GM18909 (cell line): ENCODE results near the gene SSNA1.
"Not testable (repeated sequence)": the region's sequence is repeated elsewhere in the genome, so short reads cannot be mapped to it uniquely, and the experiment has no call there.

ENCODE experiments used
- ATAC-seq: cut with Tn5 transposase; IDR thresholded peaks from one replicate; pipeline ENCODE4 v1.9.1; 2021; ENCODE audit warnings: mild to moderate bottlenecking; ENCODE audit not compliant: unreplicated experiment, poor library complexity

The SSNA1 gene

DNA sequence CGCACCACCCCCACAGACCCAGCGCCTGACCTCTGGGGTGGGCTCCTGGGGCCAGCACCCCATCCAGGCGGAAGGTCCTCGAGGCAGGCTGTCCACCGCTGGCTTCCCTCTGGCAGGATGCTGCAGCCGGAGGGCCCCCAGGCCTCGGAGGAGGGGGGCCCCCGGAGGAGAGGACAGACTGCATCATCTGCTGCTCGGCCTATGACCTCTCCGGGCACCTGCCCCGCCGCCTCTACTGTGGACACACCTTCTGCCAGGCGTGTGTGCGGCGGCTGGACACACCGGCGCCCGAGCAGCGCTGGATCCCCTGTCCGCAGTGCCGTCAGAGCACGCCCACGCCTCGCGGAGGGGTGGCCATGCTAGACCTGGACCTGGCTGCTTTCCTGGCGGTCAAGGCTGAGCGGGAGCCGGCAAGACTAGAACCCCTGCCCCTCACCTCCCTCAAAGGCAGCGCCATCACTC, 40.1 kb downstream of the SSNA1 start:
- no peak for ATAC-seq

DNA sequence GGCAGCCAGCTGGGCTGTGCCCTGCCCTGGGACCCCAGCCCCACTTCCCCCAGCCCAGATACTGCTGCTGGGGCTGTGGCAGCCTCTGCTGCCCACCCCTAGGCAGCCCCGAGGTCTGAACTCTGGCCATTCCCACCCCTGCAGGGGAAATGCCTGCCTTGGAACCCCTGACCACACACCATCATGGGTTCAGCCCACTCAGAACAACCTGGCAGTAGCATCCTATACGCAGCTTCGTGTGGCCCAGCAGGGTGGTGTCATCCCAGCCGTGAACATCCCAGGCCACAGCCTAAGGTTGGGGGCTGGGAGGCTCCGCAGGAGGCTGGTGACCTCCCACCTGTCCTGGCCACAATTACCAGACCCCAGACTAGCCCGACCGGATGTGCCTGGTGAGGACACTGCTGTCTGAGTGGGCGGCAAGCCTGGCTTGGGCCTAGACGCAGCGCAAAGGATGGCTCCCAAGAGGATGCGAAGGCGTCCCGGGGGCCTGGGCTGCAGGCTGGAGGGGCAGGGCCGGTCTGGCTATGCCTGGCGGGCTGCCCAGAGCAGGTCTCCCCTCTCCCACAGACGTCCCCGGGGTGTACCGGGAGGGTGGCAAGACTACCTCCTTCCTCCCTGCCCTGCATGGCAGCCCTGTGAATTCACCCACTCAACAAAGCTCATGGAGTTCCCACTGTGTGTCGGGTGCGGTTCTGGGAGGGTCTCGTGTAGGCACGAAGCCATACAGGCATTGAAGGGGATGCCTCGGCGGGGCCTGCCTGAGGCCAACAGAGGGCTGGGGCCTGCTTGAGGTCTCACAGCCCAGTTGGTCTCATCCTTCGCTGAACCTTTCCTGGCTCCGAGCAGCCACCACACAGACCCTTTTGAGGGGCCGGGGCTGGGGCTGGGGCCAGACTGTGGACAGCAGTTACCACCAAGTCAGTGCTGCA, 40.8 kb downstream of the SSNA1 start:
- ATAC-seq: no peak

DNA sequence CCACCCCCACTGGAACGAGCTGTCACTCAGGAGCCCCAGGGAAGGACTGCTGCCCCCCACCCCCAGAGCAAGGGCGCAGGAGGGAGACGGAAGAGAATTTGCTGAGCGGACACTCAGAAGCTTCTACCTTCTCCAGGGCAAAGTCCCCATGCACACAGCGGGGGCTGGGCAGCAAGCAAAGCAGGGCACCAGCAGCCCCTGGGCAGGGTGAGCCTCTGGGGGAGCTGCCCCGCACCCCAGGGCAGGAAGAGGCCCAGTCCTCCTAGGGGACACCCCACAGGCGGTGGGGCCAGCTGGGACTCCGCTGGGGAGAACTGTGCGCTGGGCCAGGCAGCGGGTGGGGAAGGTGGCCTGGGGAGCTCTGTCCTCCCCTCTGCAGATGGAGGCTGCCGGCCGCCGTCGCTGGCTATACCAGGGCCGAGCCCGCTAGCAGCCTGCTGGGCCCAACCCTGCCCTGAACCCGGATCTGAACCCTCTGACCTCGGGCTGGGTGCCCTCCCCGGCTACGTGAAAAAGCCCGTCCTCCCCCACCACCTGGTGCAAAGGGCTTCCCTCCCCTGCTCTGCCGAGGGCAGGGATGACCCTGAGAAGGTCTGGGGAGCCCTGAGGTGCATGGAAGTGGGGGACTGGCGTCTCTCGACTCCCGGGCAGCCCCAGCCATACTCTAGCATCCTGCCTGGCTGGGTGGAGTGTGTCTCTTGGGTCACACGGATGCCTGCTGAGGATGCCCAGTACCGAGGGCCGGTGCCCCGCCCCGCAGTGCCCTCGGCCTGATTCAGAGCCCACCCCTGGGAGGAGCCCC, 41.6 kb downstream of the SSNA1 start:
- no peak for ATAC-seq

DNA sequence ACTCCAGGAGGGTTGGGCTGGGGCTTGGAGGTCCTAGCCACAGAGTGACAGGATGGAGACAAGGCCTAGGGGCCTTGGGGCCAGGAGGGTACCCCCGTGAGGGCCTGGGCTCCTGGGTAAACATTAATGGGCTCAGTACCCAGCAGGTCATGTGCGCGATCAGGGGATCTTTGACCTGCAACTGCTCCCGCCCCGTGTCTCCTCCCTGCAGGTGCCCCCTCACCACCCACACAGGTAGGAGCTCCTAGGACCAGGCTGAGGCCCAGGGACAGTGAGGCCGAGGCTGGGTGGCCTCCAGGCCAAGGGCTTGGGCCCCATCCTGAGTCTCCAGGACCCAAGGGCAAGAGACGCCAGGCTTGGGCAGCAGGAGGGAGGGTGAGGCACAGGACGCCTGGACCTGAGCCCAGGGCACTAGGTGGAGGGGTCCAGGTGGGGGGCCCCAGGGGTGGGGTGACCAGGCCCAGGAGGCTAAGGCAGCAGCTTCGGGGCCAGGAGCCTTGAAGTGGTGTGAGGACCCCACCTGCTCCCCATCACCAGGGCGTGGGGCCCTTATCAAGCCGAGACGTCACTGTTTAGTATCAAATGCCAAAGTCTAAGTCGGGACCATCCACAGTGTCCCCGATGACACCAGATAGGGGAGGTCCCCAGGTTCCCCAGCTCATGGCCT, 42.4 kb downstream of the SSNA1 start, which contains the start of gene SLC34A3:
TSS of gene SLC34A3 (plus strand) at position 197 of the 667 bp plus-strand sequence. CDS start 802 bp downstream, outside the sequence.
- ATAC-seq: no peak

DNA sequence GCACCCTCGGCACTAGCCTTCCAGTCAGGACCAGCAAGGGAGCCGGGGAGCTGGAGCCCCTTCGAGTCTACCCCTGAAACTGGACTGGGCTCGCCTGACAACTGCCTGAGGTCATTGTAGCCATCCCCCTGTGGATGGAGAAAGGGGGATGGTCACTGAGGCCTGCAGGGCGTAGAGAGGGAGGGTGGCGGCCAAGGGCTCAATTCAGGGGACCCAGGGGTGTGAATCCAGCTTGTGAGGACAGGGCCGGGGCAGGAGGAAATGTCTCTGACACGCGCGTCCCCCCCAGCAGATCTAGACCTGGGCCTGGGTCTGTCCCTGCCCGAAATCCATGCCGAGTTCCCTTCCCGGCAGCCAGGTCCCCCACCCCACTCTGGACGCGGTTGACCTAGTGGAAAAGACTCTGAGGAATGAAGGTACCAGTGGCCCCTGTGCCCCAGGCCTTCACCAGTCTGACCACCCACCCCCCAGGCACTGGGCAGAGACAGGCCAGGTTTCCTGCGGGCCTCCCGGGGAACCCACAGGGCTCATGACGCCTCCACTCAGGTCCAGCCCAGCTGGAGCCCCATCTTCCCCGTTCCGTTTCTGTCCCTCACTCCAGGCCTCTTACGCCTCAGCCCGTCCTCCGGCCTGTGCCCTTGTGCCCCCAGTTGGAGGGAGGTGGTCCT, 43.0 kb downstream of the SSNA1 start:
- ATAC-seq: no peak

DNA sequence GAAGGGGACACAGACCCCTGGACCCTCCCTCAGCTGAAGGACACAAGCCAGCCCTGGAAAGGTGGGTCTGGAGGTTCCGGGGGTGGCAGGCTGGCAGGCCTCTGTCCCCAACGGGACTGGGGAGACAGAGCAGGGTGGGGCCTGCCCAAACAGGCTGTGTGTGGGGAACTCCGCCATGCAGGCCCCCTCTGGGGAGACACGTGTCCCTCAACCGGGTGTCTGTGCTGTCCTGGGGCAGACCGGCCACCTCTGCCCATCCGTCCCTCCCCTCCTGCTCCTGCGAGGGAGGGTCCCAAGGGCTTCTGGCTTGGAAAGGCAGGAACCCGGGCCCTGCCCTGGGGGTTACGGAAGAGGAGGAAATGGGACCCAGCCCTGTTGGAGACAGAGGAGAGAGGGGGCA, 43.6 kb downstream of the SSNA1 start:
- ATAC-seq: no peak

DNA sequence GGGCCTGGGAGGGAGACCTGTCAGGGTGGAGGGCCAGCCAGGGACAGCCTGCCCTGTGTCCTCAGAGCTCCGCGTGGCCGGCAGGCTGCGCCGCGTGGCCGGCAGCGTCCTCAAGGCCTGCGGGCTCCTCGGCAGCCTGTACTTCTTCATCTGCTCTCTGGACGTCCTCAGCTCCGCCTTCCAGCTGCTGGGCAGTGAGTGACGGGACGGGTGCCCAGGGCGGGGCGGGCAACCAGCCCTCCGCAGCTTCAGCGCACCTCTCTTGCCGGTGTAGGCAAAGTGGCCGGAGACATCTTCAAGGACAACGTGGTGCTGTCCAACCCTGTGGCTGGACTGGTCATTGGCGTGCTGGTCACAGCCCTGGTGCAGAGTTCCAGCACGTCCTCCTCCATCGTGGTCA, 44.0 kb downstream of the SSNA1 start:
- ATAC-seq: no peak

DNA sequence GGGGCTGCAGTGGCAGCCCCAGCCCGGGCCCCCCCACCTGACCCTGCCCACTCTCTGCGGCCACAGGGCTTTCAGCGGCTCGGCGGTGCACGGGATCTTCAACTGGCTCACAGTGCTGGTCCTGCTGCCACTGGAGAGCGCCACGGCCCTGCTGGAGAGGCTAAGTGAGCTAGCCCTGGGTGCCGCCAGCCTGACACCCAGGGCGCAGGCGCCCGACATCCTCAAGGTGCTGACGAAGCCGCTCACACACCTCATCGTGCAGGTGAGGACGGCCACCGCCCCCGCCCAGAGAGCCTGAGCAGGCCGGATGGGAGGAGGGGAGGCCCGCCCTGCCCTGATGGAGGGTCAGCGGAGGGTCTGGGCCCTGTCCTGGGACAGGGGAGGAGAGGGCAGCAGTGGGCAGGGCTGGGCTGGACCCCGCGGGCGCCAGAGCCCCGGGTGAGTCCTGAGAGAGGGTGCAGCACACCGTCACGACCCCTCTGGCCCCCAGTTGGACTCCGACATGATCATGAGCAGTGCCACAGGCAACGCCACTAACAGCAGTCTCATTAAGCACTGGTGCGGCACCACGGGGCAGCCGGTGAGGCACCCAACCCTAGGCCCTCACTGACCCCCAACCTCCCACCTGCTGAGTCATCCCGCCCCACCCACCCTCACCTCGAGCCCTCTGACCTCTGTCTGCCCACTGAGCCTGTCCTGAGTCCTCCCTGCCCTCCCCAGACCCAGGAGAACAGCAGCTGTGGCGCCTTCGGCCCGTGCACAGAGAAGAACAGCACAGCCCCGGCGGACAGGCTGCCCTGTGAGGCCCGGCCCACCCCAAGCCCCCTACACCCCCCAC, 44.9 kb downstream of the SSNA1 start:
- no peak for ATAC-seq

DNA sequence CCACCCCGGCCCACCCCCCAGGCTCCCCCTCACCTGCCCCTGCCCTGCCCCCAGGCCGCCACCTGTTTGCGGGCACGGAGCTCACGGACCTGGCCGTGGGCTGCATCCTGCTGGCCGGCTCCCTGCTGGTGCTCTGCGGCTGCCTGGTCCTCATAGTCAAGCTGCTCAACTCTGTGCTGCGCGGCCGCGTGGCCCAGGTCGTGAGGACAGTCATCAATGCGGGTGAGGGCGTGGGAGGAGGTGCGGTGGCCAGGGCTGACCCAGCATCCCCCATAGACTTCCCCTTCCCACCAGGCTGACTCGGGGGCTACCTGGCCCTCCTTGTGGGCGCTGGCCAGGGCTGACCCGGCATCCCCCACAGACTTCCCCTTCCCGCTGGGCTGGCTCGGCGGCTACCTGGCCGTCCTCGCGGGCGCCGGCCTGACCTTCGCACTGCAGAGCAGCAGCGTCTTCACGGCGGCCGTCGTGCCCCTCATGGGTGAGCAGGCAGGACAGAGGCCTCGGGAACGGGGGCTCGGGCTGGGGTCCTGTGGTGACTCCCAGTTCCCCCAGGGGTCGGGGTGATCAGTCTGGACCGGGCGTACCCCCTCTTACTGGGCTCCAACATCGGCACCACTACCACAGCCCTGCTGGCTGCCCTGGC, 45.7 kb downstream of the SSNA1 start:
- ATAC-seq: no peak

DNA sequence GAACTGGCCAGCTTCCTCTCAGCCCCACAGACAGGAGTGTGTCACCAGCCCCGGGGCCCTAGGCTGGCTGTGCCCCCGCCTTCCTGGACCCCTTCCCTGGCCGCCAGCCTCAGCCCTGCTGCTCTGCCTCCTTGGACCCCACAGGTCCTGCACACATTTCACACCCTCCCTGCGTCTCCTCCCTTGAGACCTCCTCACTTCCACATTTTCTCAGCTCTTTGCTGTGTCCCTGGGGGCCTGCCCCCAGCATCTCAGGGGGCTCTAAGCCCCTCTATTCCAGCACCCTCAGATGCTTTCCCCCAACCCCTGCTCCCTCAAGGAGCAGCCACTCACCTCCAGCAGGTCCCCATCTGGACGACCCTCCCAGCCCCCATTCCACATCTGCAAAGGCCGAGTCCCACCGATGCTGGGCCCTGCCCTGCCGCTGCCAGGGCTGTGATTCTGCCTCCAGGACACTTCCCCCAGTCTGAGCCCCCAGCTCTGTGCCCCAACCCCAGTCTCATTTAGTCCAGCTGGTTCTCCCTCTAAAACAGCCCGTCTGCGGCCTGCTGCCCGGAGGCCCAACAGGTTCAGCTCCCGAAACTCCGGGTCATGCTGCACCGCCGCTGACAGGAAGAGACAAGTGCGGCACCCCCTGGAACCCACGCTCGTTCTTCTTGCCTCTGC, 46.4 kb downstream of the SSNA1 start:
- ATAC-seq: no peak

DNA sequence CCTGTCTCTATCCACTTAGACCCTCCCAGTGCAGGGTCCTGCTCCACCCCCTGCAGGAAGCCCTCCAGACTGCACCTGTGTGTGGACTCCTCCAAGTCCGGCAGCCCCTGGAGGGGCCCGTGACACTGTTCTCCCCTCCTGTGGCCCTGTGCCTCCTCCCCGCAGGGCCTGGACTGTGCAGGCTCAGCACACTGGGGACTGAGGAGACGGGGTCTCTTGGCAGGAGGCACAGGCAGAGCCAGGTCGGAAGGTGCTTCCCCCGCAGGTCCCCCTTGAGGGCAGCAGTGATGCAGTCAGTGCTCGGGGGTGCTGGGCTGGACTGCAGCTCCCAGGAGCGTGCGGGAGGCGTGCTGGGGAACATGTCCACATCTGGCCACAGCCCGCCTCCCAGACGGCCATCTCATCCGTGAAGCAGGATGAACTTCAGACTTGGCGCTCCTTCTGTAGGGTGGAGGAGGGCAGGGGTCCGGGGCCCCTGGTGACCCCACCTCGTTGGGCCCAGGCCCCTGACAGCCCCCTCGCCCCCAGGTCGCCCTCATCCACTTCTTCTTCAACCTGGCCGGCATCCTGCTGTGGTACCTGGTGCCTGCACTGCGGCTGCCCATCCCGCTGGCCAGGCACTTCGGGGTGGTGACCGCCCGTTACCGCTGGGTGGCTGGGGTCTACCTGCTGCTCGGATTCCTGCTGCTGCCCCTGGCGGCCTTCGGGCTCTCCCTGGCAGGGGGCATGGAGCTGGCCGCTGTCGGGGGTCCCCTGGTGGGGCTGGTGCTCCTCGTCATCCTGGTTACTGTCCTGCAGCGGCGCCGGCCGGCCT, 47.2 kb downstream of the SSNA1 start:
- ATAC-seq: no peak

DNA sequence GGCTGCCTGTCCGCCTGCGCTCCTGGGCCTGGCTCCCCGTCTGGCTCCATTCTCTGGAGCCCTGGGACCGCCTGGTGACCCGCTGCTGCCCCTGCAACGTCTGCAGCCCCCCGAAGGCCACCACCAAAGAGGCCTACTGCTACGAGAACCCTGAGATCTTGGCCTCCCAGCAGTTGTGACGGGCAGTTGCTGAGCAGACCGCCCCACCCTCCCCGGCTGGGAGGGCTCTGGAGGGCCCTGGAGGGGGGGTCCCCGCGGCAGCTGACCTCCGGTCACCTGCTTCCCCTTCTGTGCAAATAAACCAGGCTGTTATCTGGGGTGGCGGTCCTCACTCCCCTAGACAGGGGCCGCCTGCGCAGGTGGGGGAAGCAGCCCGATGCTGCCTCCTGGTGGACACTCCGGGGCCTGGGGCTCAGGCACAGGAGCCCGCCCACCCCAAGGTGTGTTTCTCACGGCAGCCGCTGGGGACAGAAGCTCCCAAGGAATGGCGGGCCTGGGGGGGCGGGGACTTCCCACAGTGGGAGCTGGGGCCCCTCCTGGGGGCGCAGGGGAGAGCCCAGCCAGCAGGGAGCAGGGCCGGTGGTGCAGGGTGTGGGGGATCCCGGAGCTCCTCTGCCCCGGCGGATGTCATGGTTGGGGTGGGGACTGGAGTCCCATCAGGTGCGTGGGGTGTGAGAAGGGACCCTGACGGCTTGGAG, 47.9 kb downstream of the SSNA1 start:
- peak; percentile 18 for ATAC-seq

DNA sequence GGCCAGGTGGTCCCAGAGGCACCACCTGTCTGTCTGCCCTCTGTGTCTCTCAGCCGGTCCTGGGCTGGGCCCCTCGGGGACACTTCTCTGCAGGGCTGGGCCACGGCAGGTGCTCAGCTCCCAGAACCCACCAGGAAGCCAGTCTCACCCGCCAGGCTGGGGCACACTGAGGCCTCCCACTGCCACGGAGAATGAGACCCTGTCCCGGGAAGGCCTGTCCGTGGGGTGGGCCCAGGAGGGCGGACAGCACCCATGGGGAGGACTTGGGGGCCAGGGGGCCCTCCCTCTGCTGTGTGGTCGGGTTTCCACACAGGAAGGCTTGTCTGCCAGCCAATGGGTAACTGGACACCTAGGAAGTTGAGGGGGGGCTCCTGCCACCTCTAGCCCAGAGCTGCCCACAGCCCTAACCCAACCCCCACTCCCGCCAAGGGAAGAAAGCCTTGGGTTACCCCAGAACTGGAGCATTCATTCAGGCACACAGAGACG, 48.5 kb downstream of the SSNA1 start:
- ATAC-seq: no peak

DNA sequence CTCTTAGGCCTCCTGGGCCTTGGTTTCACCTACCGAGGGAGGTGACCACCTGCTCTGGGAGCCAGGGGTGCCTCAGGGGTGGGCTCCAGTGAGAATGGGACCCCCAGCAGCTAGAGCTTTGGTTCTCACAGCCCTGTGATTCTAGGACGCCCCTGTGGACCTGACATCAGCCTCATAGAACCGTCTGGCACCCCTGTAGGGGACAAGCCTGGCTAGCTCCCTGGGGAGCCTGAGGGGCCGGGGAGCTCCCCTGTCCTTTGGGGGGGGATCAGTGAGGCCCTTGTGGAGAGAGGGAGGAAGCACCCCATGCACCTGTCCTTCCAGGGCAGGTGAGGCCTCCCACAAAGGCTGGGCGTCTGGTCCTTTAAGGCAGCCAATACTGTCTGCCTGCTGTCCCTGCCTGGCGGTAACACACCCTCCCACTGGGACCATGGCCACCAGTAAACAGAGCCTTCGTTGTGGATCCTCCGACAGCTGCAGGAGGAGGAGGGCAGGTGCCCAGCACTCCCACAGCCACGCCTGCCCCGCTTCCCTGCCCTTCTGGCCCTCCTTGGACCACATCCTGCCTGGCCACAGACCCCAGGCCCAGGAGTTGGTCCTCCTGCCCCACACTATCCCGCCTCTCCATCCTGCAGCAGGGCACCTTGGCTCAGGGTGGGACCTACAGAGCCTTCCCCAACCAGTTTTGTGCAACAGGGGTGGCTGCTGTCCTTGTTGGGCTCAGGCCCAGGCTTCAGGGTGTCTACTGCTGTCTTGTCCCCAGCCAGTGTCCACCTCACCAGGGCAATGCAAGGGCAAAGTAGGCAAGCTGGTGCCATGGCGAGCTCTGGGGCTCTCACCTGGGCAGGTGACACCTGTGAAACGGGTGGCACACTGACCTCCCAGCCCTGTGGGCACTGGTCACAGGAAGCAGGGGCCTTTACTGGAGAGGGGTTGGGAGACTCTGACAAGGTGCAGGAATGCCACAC, 49.6 kb downstream of the SSNA1 start:
- no peak for ATAC-seq

DNA sequence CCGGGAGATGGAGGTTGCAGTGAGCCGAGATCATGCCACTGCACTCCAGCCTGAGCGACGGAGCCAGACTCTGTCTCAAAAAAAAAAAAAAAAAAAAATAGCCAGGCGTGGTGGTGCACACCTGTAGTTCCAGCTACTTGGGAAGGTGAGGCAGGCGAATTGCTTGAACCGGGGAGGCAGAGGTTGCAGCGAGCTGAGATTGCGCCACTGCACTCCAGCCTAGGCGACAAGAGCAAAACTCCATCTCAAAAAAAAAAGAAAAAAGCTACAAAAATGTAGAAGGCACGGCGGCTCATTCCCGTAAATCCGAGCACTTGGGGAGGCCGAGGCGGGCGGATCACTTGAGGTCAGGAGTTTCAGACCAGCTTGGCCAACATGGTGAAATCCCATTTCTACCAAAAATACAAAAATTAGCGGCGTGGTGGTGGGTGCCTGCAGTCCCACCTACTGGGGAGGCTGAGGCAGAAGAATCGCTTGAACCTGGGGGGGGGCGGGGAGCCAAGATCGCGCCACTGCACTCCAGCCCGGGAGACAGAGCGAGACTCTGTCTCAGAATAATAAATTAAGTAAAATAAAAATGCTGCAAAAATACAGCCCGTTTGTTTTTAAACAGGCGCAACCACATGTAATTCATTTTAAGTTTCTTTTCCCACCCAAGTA, 51.2 kb downstream of the SSNA1 start:
- not testable (repeated sequence) for ATAC-seq
